Osteocyte (in vitro differentiated cells): Measurements from ENCODE around the gene TMIGD1. TPM values are rescaled to one million over a fixed set of nuclear protein-coding genes. Genes with fewer than 3 reads are reported as not detected.

Experiments
- DNase-seq: peaks from one replicate; pipeline ENCODE4 v3.0.0; 2021; ENCODE audit warnings: mixed read lengths; ENCODE audit not compliant: unreplicated experiment; ENCODE audit errors: extremely low spot score
- H3K27ac Mint-ChIP-seq: one replicate; pipeline ENCODE4 v1.8.0; 2021; ENCODE audit warnings: mild to moderate bottlenecking, mixed read lengths; ENCODE audit not compliant: unreplicated experiment
- H3K27me3 Mint-ChIP-seq: one replicate; pipeline ENCODE4 v1.8.0; 2021; ENCODE audit warnings: mixed read lengths; ENCODE audit not compliant: unreplicated experiment
- H3K36me3 Mint-ChIP-seq: one replicate; pipeline ENCODE4 v1.8.0; 2021; ENCODE audit warnings: mixed read lengths; ENCODE audit not compliant: unreplicated experiment
- H3K4me1 Mint-ChIP-seq: one replicate; pipeline ENCODE4 v1.8.0; 2021; ENCODE audit warnings: mixed read lengths; ENCODE audit not compliant: unreplicated experiment
- H3K4me3 Mint-ChIP-seq: one replicate; pipeline ENCODE4 v1.8.0; 2021; ENCODE audit warnings: mild to moderate bottlenecking, moderate library complexity, mixed read lengths; ENCODE audit not compliant: unreplicated experiment
- H3K9me3 Mint-ChIP-seq: one replicate; pipeline ENCODE4 v1.8.0; 2021; ENCODE audit warnings: mixed read lengths; ENCODE audit not compliant: unreplicated experiment
- total RNA-seq: library from RNA; stranded (reverse); gene quantifications from 2 replicates; pipeline ENCODE4 v1.2.1, GENCODE V29; 2021
- TF ChIP-seq, protein P1 (sequence below): fragments of 200-600 bp; sonication (generic); IDR thresholded peaks from 2 replicates; pipeline ENCODE4 v1.5.0; 2021; ENCODE audit warnings: antibody characterized with exemption, mild to moderate bottlenecking, moderate library complexity

The TMIGD1 gene
- total RNA-seq, 1 donor from 2014 or later, result not detected

DNA sequence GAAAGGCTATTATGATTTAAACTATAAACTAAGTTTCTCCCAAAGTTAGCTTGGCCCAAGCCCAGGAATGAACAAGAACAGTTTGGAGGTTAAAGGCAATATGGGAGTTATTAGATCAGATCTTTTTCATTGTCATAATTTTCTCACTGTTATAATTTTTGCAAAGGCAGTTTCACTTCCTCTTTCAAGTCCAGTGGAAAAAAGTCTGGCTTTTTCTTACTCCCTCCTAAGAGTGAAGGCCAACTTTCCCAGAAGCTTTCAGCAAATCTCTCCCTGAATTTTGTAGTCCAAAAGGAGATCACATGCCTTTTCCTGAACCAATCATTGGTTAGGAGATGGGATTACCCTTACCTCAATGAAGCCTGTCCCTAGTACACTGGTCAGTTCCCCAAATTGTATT lies 33.0 kb downstream of the TMIGD1 start:
- H3K4me3 Mint-ChIP-seq, result no peak overlapping the region
- H3K4me1 Mint-ChIP-seq, result no peaks in the 10 kb centered on the region
- no peak for DNase-seq
- no peak overlapping the region for H3K27ac Mint-ChIP-seq
- peaks cover 2% of the 10 kb centered on the region for H3K27me3 Mint-ChIP-seq
- TF ChIP-seq, protein P1, sequence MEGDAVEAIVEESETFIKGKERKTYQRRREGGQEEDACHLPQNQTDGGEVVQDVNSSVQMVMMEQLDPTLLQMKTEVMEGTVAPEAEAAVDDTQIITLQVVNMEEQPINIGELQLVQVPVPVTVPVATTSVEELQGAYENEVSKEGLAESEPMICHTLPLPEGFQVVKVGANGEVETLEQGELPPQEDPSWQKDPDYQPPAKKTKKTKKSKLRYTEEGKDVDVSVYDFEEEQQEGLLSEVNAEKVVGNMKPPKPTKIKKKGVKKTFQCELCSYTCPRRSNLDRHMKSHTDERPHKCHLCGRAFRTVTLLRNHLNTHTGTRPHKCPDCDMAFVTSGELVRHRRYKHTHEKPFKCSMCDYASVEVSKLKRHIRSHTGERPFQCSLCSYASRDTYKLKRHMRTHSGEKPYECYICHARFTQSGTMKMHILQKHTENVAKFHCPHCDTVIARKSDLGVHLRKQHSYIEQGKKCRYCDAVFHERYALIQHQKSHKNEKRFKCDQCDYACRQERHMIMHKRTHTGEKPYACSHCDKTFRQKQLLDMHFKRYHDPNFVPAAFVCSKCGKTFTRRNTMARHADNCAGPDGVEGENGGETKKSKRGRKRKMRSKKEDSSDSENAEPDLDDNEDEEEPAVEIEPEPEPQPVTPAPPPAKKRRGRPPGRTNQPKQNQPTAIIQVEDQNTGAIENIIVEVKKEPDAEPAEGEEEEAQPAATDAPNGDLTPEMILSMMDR, result no peak
- H3K36me3 Mint-ChIP-seq, result no peaks in the 10 kb centered on the region
- no peaks in the 10 kb centered on the region for H3K9me3 Mint-ChIP-seq

DNA sequence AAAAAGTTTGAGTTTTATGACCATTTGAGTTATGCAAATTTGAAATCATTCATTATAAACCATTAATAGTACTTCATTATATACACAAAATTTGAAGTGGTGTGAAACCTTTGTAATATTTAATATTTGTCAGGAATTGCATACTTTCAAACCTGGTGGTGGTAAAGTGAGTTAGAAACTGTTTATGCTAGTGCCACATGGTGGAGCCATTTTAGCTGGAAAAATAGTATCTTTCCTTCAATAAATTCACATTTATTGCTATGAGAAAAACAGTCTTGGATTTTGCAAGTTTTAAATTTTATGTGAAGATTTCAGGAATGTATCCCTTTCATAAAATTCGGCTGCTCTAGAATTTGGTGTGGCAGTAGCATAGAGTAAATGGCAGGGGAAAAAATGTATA lies 34.9 kb downstream of the TMIGD1 start:
- Mint-ChIP-seq H3K36me3 (no peaks in the 10 kb centered on the region), H3K4me3 (no peak overlapping the region), H3K4me1 (no peaks in the 10 kb centered on the region), H3K9me3 (no peaks in the 10 kb centered on the region), H3K27ac (no peak overlapping the region), H3K27me3 (peaks cover 2% of the 10 kb centered on the region)
- TF ChIP-seq, protein P1, result peak; percentile 51
- DNase-seq, result no peak

- no peak overlapping the region for H3K27ac Mint-ChIP-seq
- TF ChIP-seq, protein P1, result no peak
- no peaks in the 10 kb centered on the region for H3K4me1 Mint-ChIP-seq
- no peaks in the 10 kb centered on the region for H3K27me3 Mint-ChIP-seq
- no peak overlapping the region for H3K4me3 Mint-ChIP-seq
- no peak for DNase-seq
- H3K36me3 Mint-ChIP-seq, result no peaks in the 10 kb centered on the region
- H3K9me3 Mint-ChIP-seq, result no peaks in the 10 kb centered on the region
Measured at GRCh38 chr17:30297715-30298114, 36.1 kb downstream of the TMIGD1 start.

- H3K4me1 Mint-ChIP-seq, result no peaks in the 10 kb centered on the region
- H3K9me3 Mint-ChIP-seq, result no peaks in the 10 kb centered on the region
- TF ChIP-seq, protein P1, result no peak
- DNase-seq, result no peak
- H3K27ac Mint-ChIP-seq, result no peak overlapping the region
- no peak overlapping the region for H3K4me3 Mint-ChIP-seq
- no peaks in the 10 kb centered on the region for H3K27me3 Mint-ChIP-seq
- H3K36me3 Mint-ChIP-seq, result no peaks in the 10 kb centered on the region
Measured at GRCh38 chr17:30296499-30297080, 37.3 kb downstream of the TMIGD1 start.

- H3K4me1 Mint-ChIP-seq, result peaks cover 13% of the 10 kb centered on the region
- no peaks in the 10 kb centered on the region for H3K27me3 Mint-ChIP-seq
- H3K4me3 Mint-ChIP-seq, result peak overlapping the region; percentile 65
- TF ChIP-seq, protein P1, result no peak
- peak overlapping the region; percentile 50 for H3K27ac Mint-ChIP-seq
- DNase-seq, result no peak
- H3K36me3 Mint-ChIP-seq, result peaks cover 9% of the 10 kb centered on the region
- no peaks in the 10 kb centered on the region for H3K9me3 Mint-ChIP-seq
Measured at GRCh38 chr17:30292286-30292858, 41.5 kb downstream of the TMIGD1 start.
